NCI-H345 treated with DMSO at 0.1 percent for 48 hours (cell line): ENCODE results near the gene NOTCH2.
"Not testable (repeated sequence)": the region's sequence is repeated elsewhere in the genome, so short reads cannot be mapped to it uniquely, and the experiment has no call there.

Source experiments
- DNase-seq: peaks from one replicate; lab custom pipeline; 2025; ENCODE audit not compliant: unreplicated experiment; lab: John Stamatoyannopoulos, UW

NOTCH2 gene

GRCh38 chr1:120069067-120069919 is at the start of gene NOTCH2:
TSS of gene NOTCH2 (minus strand) at chr1:120069662. CDS start at chr1:120069406, 256 bp downstream.
- not testable (repeated sequence) for DNase-seq

DNA sequence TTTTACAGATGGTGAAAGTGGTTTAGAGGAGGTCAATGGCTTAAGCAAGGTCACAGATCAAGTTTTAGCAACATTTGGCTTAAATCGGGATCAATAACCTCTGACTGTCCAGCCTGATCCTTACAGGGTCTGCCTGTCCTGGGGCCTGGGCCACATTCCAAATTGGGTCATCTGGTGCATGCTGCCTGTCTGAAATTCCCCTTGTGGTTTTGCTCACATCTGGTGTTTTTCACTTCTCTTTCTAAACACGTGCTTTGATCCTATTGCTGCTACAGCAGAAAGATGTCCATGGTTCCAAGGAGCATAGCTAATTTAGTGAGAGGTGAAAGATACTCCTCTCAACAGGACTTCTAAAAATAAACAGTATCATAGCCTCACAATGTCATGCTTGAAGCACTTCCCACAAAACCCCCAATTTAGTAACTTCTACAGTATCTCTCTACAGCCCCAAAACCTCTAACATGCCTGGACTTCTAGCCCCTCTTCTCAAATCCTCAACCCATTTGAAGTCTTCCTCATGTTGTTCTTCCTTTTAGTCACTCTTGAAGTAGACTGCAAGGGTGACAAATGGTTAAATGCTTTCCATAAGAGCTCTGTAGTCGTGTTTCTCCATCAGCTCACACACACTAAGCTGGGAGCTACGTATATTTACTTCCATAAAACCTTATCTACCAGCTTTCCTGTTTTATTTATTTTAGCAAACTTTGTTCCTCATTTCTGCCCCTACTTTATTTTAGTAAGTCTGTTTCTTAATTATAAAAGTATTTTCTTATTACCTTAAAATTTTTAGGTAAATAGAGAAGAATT is 48.1 kb upstream of the NOTCH2 start:
- not testable (repeated sequence) for DNase-seq

GRCh38 chr1:120116094-120116493 is 46.6 kb upstream of the NOTCH2 start:
- not testable (repeated sequence) for DNase-seq

DNA sequence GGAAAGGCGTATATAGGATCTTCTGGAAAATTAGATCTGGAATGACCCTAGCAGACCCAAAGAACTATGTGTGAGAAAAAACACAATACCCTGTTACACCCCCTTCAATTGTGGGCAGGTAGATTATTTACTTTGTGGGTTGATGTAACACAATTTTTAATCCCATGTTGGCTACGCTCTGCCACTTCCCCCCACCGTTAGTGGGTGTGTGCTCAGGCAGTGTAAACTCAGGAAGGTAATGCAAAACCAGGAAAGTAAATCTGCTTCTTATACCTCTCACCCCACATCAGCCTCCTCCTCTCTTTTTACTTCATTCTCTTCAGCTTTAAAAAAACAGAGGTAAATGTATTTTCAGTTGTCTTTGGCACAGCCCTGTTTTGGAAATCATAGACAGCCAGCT is 43.7 kb upstream of the NOTCH2 start:
- DNase-seq = not testable (repeated sequence)

- not testable (repeated sequence) for DNase-seq
These were observed 42.8 kb upstream of the NOTCH2 start for GRCh38 chr1:120112212-120112611.

DNA sequence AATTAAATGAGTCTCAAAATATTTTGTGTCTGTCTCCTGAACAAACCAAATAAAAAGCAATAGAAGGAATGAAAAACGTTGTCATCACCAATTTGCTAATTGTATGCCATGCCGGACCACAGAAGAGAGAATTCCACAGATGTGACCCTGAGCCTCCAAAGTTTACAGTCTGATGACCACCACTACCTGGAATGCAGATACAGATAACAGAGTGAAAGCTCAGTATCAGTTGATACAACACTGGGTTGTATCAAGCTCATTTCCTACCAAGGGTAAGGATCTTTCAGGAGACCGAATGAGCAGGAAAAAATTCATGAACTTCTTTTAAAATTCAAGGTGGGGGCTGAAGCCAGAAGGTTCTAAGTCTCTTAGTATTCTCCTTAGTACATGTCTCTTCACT is 42.3 kb upstream of the NOTCH2 start:
- not testable (repeated sequence) for DNase-seq

GRCh38 chr1:120111008-120111407 is 41.5 kb upstream of the NOTCH2 start:
- not testable (repeated sequence) for DNase-seq

DNA sequence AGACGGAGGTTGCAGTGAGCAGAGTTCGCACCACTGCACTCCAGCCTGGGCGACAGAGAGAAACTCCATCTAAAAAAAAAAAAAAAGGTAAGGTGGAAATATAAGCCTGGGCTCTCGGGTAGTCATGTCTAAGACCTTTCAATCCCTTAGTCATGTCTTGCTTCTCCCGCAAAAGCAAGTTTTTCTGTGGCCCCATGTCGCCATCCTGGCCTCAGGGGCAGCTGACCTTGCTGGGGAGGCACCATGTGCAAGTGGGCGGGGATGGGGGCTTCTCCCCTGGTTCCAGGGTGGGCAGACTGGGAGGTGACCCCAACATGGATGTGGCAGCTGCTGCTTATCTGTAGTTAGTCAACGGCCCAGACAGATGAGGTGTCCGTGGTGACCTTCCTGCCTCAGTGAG is 40.2 kb upstream of the NOTCH2 start:
- not testable (repeated sequence) for DNase-seq

DNA sequence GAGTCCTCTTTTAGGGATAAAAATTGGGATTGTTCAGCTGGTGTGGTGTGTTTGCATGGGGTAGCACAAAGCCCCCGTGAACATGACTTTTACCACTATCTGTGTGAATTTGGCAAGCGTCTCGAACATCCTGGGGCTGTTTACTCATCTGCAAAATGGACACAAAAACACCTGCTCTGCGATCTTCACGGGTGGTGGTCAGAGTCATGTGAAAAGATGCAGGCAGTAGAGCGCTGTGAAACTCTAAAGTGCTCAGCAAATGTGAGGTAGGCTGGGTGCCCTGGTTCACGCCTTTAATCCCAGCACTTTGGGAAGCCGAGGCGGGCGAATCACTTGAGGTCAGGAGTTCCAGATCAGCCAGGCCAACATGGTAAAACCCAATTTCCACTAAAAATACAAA is 39.7 kb upstream of the NOTCH2 start:
- not testable (repeated sequence) for DNase-seq

GRCh38 chr1:120105288-120105687 is 35.8 kb upstream of the NOTCH2 start:
- DNase-seq = not testable (repeated sequence)

DNA sequence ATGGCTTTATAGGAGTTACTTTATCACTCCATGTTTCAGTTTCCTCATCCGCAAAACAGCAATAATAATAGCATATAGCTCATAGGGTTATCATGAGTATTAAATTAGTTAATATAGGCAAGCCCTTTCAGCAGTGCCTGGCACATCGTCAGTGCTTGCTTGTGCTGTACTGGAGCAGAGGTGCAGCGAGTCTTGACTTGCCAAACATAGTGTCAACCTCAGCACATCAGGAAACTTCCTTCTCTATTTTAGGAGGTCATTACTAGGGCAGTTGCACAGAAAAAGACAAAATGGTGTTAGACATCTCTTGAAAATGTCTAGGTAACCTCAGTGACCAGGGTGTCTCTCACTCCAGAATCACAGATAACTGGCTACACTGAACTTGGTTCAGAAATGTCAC is 34.3 kb upstream of the NOTCH2 start:
- DNase-seq = not testable (repeated sequence)

DNA sequence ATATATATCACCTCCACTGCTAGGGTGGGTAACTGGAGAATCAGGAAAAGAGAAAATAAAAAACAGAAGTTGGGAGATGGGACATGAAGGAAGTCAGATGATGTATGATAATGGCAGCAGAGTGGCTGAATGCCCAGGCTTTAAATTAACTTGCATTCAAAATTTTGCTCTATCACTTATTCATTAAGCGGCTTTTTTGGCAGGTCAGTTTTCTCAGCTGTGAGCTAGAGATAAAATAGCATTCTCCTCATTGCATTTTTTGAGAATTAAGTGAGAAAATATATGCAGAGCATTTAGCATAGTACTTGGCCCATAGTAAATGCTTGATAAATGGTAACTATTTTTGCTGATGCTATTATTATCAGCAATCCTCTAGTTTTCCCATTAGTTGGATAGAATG is 32.1 kb upstream of the NOTCH2 start:
- DNase-seq = not testable (repeated sequence)

- not testable (repeated sequence) for DNase-seq
These were observed 31.1 kb upstream of the NOTCH2 start for GRCh38 chr1:120100590-120100989.

- not testable (repeated sequence) for DNase-seq
These were observed 29.7 kb upstream of the NOTCH2 start for GRCh38 chr1:120098986-120099759.

DNA sequence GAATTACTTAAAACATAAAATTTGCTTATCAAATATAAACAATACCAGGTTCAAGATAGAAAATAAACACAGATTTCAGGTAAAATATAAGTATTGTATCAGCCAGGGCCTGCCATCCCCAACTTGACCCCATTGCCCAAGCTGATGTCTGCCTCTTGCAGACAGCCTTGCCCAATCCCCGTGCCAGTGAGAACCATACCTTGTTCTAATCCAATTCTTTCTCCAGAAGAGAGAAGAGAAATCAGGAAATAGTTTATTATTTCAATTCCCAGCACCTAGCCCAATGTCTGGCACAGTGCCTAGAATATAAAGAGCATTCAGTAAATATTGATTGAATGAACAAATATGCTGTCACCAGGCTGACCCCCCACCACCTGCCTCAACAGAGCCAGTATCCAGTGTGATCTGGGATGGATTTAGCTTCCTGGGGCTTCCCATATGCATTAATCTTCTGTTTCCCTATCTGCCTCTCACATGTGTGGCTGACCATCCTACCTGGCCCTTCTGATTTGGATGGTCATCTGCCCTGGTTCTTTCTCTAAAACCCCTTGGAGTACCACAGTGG is 27.6 kb upstream of the NOTCH2 start:
- not testable (repeated sequence) for DNase-seq

- DNase-seq = not testable (repeated sequence)
These were observed 24.2 kb upstream of the NOTCH2 start for GRCh38 chr1:120093548-120094181.

- DNase-seq = not testable (repeated sequence)
These were observed 23.1 kb upstream of the NOTCH2 start for GRCh38 chr1:120092232-120093218.

DNA sequence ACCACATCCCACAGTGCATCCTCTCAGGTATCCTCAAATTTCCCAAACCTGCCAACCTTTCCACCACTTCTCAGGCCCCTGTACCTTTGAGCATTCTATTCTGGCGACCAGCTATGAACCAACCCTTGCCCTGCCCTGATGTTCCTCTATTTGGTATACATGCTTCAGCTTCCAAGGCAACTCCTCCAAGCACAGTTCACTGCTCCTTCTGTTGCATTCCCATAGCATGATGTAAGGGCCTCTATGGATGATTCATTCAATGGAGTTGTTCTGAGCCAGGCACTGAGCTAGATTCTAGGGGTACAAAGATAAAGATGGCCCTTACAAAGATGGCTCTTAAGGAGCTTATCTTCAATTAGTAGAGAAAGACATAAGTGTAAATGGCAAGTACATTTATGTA is 21.4 kb upstream of the NOTCH2 start:
- not testable (repeated sequence) for DNase-seq

DNA sequence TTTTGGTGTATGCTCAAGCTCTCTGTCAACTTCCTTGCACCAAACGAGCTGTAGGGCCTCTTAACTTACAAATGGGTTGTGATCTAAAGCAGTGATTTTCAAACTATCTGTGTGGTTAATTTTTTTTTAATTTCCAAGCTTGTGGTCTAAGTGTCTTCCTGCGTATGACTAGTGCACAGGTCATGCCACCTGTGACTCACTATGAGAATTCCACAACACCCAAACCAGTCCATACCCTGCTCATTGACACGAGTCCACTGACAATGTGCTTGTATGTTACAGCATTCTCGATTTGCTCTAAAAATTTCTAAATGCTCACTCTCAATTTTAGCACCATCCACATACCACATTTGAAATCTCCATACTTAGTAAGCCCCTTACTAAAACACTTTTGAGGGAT is 18.5 kb upstream of the NOTCH2 start:
- not testable (repeated sequence) for DNase-seq
